ENCODE results near the gene ABCA12. TPM values are rescaled to one million over a fixed set of nuclear protein-coding genes. Genes with fewer than 3 reads are reported as not detected.

ABCA12 gene
- total and polyA plus RNA-seq, 9 of the 15 experiments (the other 6 are each of a cell fraction or from before 2014, with no cell fraction given): 0.02 to 0.03 TPM; not detected in 7

- H3K9ac ChIP-seq (ENCODE audit: insufficient read depth in 1 of 2, low read depth in 2 of 2, low read length in 2 of 2): no peak overlapping the region
- no peaks in the 10 kb centered on the region for H3K9me3 ChIP-seq (replicated peaks; ENCODE audit: control insufficient read depth, insufficient read depth, low read depth, low read length)
- ChIA-PET CTCF (ENCODE audit: low intra/inter-chr PET ratio) (no interaction called here), POLR2A (no interaction called here)
- H3K27ac ChIP-seq (ENCODE audit: extremely low read depth, low read depth, low read length): no peak overlapping the region
- FAIRE-seq: no peak
- in situ Hi-C loops (cut with MboI) (no loop called here), intact Hi-C loops (cut with micrococcal nuclease) (no loop called here)
- ATAC-seq: no peak
- no peak for TF ChIP-seq ZNF699 (CRISPR knock-in tag; IDR thresholded peaks at IDR 0.05; ENCODE audit: insufficient replicate concordance)
- TF ChIP-seq MNT (conservative IDR thresholded peaks at IDR 0.05): no peak
- TF ChIP-seq, protein P1, sequence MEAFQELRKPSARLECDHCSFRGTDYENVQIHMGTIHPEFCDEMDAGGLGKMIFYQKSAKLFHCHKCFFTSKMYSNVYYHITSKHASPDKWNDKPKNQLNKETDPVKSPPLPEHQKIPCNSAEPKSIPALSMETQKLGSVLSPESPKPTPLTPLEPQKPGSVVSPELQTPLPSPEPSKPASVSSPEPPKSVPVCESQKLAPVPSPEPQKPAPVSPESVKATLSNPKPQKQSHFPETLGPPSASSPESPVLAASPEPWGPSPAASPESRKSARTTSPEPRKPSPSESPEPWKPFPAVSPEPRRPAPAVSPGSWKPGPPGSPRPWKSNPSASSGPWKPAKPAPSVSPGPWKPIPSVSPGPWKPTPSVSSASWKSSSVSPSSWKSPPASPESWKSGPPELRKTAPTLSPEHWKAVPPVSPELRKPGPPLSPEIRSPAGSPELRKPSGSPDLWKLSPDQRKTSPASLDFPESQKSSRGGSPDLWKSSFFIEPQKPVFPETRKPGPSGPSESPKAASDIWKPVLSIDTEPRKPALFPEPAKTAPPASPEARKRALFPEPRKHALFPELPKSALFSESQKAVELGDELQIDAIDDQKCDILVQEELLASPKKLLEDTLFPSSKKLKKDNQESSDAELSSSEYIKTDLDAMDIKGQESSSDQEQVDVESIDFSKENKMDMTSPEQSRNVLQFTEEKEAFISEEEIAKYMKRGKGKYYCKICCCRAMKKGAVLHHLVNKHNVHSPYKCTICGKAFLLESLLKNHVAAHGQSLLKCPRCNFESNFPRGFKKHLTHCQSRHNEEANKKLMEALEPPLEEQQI (IDR thresholded peaks at IDR 0.05): no peak
- TF ChIP-seq E2F3 (CRISPR knock-in tag; IDR thresholded peaks at IDR 0.05): no peak
- TF ChIP-seq IRF1 (CRISPR knock-in tag; IDR thresholded peaks at IDR 0.05; ENCODE audit: borderline replicate concordance): no peak
- no peak for TF ChIP-seq CLOCK (CRISPR knock-in tag; IDR thresholded peaks at IDR 0.05; ENCODE audit: borderline replicate concordance)
- no peak overlapping the region for H2AFZ ChIP-seq (ENCODE audit: low read depth, low read length)
- H3K4me1 ChIP-seq (replicated peaks in 1 of 2; ENCODE audit: control insufficient read depth in 2 of 2, insufficient read depth in 2 of 2, low read length in 2 of 2): no peaks in the 10 kb centered on the region
- no peaks in the 10 kb centered on the region for H3K36me3 ChIP-seq (ENCODE audit: control insufficient read depth, insufficient read depth, low read length)
- no peak overlapping the region for H3K4me2 ChIP-seq (ENCODE audit: insufficient read depth, low read length)
- H3K9me1 ChIP-seq (ENCODE audit: control insufficient read depth, insufficient read depth, low read length): no peaks in the 10 kb centered on the region
- no peaks in the 10 kb centered on the region for H4K20me1 ChIP-seq (replicated peaks; ENCODE audit: control insufficient read depth, insufficient read depth, low read length)
- H3K79me2 ChIP-seq (ENCODE audit: control insufficient read depth, insufficient read depth, low read length): no peaks in the 10 kb centered on the region
- 0% methylated on average over 2 of the region's 2 CpGs for whole genome bisulfite sequencing (ENCODE audit: insufficient coverage, low coverage, missing lambda C conversion rate)
- no peak for DNase-seq (ENCODE audit: extremely low read depth in 1 of 4, low spot score in 3 of 4)
- no peaks in the 10 kb centered on the region for H3K27me3 ChIP-seq (ENCODE audit: control insufficient read depth in 2 of 2, insufficient read depth in 2 of 2, low read length in 2 of 2)
- no TSS peak for BruUV-seq (replicated peaks)
- H3K4me3 ChIP-seq: no peak overlapping the region
Observed at GRCh38 chr2:215063526-215063925, 74.9 kb downstream of the ABCA12 start.
